Neural cell (in vitro differentiated cells): Measurements from ENCODE around the gene SLC29A2.

Source experiments
- CTCF ChIP-seq: fragments of 450-650 bp; IDR thresholded peaks from 2 replicates; pipeline ENCODE4 v1.5.1; 2014; ENCODE audit warnings: antibody characterized with exemption, mild to moderate bottlenecking, moderate library complexity; ENCODE audit not compliant: poor library complexity, severe bottlenecking
- EZH2 ChIP-seq: fragments of 200-600, 300-800 bp; shearing (Covaris generic), sonication (generic); IDR thresholded peaks from 2 replicates; pipeline ENCODE4 v1.6.1; 2014; ENCODE audit warnings: antibody characterized with exemption, low read length, borderline replicate concordance, mild to moderate bottlenecking; ENCODE audit not compliant: insufficient read depth, poor library complexity, severe bottlenecking
- MXI1 ChIP-seq: fragments of 450-650 bp; conservative IDR thresholded peaks from 2 replicates; pipeline ENCODE4 v1.6.1; 2014; ENCODE audit warnings: antibody characterized with exemption, mild to moderate bottlenecking; ENCODE audit not compliant: poor library complexity, severe bottlenecking
- POLR2AphosphoS5 ChIP-seq: IDR thresholded peaks from 2 replicates; pipeline ENCODE4 v1.6.1; 2012
- TF ChIP-seq, protein P1 (sequence below): IDR thresholded peaks from 2 replicates; pipeline ENCODE4 v1.6.1; 2012; ENCODE audit warnings: borderline replicate concordance

DNA sequence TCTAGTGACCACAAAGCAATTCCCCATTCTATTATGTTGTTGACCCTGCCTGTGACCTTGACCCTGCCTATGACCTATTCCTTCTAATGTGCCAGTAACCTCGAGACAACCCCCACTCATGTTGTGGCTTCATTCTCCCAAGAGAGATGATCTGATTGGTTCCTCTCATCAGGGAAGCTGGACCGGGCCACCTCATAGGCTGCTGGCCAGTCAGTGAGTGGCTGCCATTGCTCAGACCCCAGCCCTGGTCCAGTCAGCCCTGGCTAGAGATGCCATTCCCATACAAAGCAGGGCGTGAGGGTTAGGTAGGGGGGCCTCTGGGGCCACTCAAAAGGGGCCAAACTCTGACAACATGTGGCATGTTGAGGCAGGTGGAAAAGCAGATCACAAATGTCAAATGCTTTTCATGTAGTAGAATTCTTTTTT, 11.9 kb downstream of the SLC29A2 start:
- TF ChIP-seq CTCF (no peak), EZH2 (no peak), MXI1 (no peak), POLR2AphosphoS5 (no peak)
- TF ChIP-seq, protein P1, sequence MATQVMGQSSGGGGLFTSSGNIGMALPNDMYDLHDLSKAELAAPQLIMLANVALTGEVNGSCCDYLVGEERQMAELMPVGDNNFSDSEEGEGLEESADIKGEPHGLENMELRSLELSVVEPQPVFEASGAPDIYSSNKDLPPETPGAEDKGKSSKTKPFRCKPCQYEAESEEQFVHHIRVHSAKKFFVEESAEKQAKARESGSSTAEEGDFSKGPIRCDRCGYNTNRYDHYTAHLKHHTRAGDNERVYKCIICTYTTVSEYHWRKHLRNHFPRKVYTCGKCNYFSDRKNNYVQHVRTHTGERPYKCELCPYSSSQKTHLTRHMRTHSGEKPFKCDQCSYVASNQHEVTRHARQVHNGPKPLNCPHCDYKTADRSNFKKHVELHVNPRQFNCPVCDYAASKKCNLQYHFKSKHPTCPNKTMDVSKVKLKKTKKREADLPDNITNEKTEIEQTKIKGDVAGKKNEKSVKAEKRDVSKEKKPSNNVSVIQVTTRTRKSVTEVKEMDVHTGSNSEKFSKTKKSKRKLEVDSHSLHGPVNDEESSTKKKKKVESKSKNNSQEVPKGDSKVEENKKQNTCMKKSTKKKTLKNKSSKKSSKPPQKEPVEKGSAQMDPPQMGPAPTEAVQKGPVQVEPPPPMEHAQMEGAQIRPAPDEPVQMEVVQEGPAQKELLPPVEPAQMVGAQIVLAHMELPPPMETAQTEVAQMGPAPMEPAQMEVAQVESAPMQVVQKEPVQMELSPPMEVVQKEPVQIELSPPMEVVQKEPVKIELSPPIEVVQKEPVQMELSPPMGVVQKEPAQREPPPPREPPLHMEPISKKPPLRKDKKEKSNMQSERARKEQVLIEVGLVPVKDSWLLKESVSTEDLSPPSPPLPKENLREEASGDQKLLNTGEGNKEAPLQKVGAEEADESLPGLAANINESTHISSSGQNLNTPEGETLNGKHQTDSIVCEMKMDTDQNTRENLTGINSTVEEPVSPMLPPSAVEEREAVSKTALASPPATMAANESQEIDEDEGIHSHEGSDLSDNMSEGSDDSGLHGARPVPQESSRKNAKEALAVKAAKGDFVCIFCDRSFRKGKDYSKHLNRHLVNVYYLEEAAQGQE = no peak
